ENCODE results near the gene RPL38.

RPL38 gene

DNA sequence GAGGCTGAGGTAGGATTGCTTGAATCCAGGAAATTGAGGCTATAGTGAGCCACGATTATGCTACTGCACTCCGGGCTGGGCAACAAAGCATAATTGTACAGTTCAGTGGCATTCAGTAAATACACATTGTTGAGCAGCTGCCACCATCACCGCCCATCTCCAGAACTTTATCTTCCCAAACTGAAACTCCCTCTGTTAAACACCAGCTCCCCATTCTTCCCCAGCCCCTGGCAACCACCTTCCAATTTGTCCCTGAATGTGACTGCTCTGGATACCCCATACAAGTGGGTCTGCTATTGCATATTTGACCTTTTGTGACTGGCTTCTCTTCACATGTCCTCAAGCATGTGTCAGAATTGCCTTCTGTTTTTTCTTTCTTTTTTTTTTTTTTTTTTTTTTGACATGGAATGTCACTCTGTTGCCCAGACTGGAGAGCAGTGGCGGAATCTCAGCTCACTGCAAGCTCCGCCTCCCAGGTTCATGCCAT, 2.9 kb downstream of the RPL38 start:
- Histone ChIP-seq H3K27ac (ENCODE audit: extremely low read depth, low read depth, low read length) (no peak overlapping the region), H3K36me3 (ENCODE audit: control insufficient read depth in 2 of 2, insufficient read depth in 1 of 2, low read length in 2 of 2) (peaks cover 51 to 76% of the 10 kb centered on the region in 2 experiments), H3K4me3 (ENCODE audit: low read depth, low read length) (no peak overlapping the region), H3K9me3 (ENCODE audit: control insufficient read depth, insufficient read depth, low read depth, low read length) (no peaks in the 10 kb centered on the region), H3K4me1 (ENCODE audit: control insufficient read depth, insufficient read depth, low read length) (peaks cover 12% of the 10 kb centered on the region; the same call in 1 of the 2 replicates)
- ChIA-PET POLR2A (interaction anchor here (0.6 to 1.5 kb wide), 9 partner anchors 17 to 1613 kb away, joined by 3 to 7 read pairs (median 4); no protein-coding TSS in a partner anchor), CTCF (interaction anchor here (0.7 to 2.7 kb wide), 4 partner anchors 12 to 609 kb away, joined by 3 to 6 read pairs (median 4); no protein-coding TSS in a partner anchor)
- TF ChIP-seq ZNF629 (tag by site-specific recombination; IDR thresholded peaks at IDR 0.05) (no peak), ZNF19 (tag by site-specific recombination; IDR thresholded peaks at IDR 0.05; ENCODE audit: low read depth) (no peak), GFI1B (tag by site-specific recombination; IDR thresholded peaks at IDR 0.05) (no peak), ZNF391 (tag by site-specific recombination; IDR thresholded peaks at IDR 0.05; ENCODE audit: borderline replicate concordance, low read depth) (no peak), ZNF747 (tag by site-specific recombination; IDR thresholded peaks at IDR 0.05) (no peak), OSR2 (tag by site-specific recombination; IDR thresholded peaks at IDR 0.05) (peak; percentile 44), ZNF610 (tag by site-specific recombination; IDR thresholded peaks at IDR 0.05; ENCODE audit: borderline replicate concordance) (no peak), TCF7L2 (IDR thresholded peaks at IDR 0.05; ENCODE audit: borderline replicate concordance, low read depth, low read length) (no peak), ZNF664 (tag by site-specific recombination; IDR thresholded peaks at IDR 0.05) (no peak), ZNF830 (tag by site-specific recombination; IDR thresholded peaks at IDR 0.05; ENCODE audit: low read depth) (no peak), ZNF670 (tag by site-specific recombination; IDR thresholded peaks at IDR 0.05; ENCODE audit: low read depth) (no peak), ZNF510 (tag by site-specific recombination; IDR thresholded peaks at IDR 0.05; ENCODE audit: insufficient replicate concordance) (no peak), ZSCAN30 (tag by site-specific recombination; IDR thresholded peaks at IDR 0.05) (no peak), ZNF600 (tag by site-specific recombination; IDR thresholded peaks at IDR 0.05) (peak; percentile 75; the same call in 1 of the 2 replicates), ZNF292 (tag by site-specific recombination; IDR thresholded peaks at IDR 0.05; ENCODE audit: borderline replicate concordance, low read depth) (no peak), ZNF133 (tag by site-specific recombination; IDR thresholded peaks at IDR 0.05) (no peak), ZBTB20 (tag by site-specific recombination; IDR thresholded peaks at IDR 0.05) (no peak), REPIN1 (tag by site-specific recombination; IDR thresholded peaks at IDR 0.05; ENCODE audit: low read depth) (no peak), ZNF596 (tag by site-specific recombination; IDR thresholded peaks at IDR 0.05) (no peak), SCRT1 (tag by site-specific recombination; IDR thresholded peaks at IDR 0.05; ENCODE audit: borderline replicate concordance) (no peak), ZNF10 (tag by site-specific recombination; IDR thresholded peaks at IDR 0.05) (no peak), SETDB1 (IDR thresholded peaks at IDR 0.05; ENCODE audit: insufficient read length, low read length) (no peak), ZNF404 (tag by site-specific recombination; IDR thresholded peaks at IDR 0.05) (no peak), ZNF658 (tag by site-specific recombination; IDR thresholded peaks at IDR 0.05) (no peak), ZNF23 (tag by site-specific recombination; IDR thresholded peaks at IDR 0.05; ENCODE audit: borderline replicate concordance) (no peak), ZNF791 (tag by site-specific recombination; IDR thresholded peaks at IDR 0.05) (no peak), HOXD13 (CRISPR knock-in tag; IDR thresholded peaks at IDR 0.05; ENCODE audit: borderline replicate concordance) (no peak), ZBTB17 (tag by site-specific recombination; IDR thresholded peaks at IDR 0.05) (0 out of 2 replicates have a peak, but pooled peaks have one; percentile 16), ZSCAN16 (tag by site-specific recombination; IDR thresholded peaks at IDR 0.05) (no peak), ZNF24 (tag by site-specific recombination; IDR thresholded peaks at IDR 0.05) (no peak), ZNF768 (tag by site-specific recombination; IDR thresholded peaks at IDR 0.05) (no peak)
- TF ChIP-seq, protein P1, sequence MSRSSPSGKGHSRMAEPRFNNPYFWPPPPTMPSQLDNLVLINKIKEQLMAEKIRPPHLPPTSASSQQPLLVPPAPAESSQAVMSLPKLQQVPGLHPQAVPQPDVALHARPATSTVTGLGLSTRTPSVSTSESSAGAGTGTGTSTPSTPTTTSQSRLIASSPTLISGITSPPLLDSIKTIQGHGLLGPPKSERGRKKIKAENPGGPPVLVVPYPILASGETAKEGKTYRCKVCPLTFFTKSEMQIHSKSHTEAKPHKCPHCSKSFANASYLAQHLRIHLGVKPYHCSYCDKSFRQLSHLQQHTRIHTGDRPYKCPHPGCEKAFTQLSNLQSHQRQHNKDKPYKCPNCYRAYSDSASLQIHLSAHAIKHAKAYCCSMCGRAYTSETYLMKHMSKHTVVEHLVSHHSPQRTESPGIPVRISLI (tag by site-specific recombination; IDR thresholded peaks at IDR 0.05) = peak; percentile 83
- TF ChIP-seq, protein P2, sequence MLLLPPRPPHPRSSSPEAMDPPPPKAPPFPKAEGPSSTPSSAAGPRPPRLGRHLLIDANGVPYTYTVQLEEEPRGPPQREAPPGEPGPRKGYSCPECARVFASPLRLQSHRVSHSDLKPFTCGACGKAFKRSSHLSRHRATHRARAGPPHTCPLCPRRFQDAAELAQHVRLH (tag by site-specific recombination; IDR thresholded peaks at IDR 0.05) = no peak
- TF ChIP-seq, protein P3, sequence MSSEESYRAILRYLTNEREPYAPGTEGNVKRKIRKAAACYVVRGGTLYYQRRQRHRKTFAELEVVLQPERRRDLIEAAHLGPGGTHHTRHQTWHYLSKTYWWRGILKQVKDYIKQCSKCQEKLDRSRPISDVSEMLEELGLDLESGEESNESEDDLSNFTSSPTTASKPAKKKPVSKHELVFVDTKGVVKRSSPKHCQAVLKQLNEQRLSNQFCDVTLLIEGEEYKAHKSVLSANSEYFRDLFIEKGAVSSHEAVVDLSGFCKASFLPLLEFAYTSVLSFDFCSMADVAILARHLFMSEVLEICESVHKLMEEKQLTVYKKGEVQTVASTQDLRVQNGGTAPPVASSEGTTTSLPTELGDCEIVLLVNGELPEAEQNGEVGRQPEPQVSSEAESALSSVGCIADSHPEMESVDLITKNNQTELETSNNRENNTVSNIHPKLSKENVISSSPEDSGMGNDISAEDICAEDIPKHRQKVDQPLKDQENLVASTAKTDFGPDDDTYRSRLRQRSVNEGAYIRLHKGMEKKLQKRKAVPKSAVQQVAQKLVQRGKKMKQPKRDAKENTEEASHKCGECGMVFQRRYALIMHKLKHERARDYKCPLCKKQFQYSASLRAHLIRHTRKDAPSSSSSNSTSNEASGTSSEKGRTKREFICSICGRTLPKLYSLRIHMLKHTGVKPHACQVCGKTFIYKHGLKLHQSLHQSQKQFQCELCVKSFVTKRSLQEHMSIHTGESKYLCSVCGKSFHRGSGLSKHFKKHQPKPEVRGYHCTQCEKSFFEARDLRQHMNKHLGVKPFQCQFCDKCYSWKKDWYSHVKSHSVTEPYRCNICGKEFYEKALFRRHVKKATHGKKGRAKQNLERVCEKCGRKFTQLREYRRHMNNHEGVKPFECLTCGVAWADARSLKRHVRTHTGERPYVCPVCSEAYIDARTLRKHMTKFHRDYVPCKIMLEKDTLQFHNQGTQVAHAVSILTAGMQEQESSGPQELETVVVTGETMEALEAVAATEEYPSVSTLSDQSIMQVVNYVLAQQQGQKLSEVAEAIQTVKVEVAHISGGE (tag by site-specific recombination; conservative IDR thresholded peaks at IDR 0.05; ENCODE audit: low read depth) = no peak
- TF ChIP-seq, protein P4, sequence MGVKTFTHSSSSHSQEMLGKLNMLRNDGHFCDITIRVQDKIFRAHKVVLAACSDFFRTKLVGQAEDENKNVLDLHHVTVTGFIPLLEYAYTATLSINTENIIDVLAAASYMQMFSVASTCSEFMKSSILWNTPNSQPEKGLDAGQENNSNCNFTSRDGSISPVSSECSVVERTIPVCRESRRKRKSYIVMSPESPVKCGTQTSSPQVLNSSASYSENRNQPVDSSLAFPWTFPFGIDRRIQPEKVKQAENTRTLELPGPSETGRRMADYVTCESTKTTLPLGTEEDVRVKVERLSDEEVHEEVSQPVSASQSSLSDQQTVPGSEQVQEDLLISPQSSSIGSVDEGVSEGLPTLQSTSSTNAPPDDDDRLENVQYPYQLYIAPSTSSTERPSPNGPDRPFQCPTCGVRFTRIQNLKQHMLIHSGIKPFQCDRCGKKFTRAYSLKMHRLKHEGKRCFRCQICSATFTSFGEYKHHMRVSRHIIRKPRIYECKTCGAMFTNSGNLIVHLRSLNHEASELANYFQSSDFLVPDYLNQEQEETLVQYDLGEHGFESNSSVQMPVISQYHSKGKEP (tag by site-specific recombination; IDR thresholded peaks at IDR 0.05) = no peak

Measured in HEK293 (cell line).